Stimulated activated CD4-positive, alpha-beta T cell treated with anti-CD3 and anti-CD28 coated beads, Interleukin-1b, Interleukin-23, amount 100 ng/mL, for 4 hours (primary cell): ENCODE data around the gene TECTA.
A peak's percentile ranks its signal among the peaks of the same experiment; 100 is the strongest.
"Not testable (repeated sequence)": the region's sequence is repeated elsewhere in the genome, so short reads cannot be mapped to it uniquely, and the experiment has no call there.

Experiments used
- DNase-seq, 2 donors: peaks; one replicate each; pipeline ENCODE4 v3.0.0-alpha.2; 2020; ENCODE audit warnings: low read depth in 2 of 2

TECTA gene

DNA sequence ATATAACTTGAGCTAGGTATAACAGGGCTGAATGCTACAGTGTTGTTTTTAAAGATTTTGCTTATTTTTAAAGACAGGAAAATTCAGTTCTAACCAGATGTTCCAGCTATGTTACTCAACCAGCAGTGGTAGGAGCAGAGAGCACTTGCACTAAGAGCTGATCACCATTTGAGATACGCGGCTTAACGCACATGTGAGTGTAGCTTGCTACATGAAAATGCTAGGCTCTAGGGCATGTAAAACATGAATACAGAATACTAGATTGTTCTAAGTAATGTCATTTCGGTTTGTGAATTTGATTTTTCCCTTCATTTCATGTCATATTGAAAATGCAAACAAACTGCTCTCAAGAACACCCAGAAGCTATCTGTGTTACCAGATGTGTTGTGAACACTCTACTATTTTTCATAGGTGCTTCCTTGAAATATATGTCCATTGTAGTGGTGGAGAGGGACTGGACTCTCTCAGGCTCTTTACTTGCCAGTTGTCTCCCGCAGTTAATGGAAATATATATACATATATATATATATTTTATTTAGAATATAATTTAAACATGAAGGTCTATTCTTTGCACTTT lies 10.8 kb upstream of the TECTA start:
- no peak for DNase-seq

DNA sequence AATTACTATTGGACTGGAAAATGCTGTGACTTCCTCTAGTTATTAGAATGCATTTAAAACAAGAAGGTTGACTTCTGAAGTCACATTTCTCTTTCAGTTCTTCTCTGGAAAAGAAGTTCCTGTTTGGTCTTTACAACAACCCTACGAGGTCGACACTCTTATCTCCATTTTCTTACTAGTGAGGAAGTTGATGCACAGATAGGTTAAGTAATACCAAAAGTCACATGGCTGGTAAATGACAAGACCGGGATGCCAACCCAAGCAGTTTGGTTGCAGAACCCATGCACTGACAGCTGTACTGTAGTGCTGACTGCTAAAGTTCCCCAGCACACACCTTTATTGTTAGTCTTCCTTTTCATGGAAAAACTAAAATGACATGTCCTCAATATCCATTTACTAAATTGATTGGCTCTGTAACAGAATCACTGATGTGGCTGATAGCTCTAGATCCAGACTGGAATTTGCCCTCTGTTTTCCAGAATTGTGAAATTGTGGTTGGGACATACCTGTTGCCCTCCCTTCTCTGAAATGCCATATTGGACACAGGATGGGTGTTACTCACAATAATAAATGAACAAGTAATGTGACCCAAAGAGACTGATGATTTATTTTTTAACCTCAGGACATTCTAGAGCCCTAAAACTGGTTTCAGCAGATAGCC lies 9.4 kb upstream of the TECTA start:
- no peak for DNase-seq

DNA sequence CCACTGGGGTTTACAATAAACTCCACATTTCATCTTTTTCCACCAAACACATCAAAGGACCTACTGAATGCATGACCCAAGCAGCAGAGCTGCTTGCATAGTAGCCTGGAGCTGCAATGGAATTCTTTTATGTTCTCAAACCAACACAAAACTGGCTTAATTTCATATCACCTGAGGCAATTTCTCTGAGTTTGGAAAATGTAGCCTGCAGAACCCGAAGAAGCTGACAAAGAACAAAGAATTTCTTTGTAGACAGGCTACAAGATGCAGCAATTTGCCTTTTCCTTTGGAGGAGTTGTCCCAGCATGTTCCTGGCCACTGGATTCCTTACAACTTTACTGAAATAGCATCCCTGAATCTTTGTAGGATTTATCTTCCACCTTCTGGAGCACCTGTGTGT lies 5.5 kb upstream of the TECTA start:
- DNase-seq = no peak

DNA sequence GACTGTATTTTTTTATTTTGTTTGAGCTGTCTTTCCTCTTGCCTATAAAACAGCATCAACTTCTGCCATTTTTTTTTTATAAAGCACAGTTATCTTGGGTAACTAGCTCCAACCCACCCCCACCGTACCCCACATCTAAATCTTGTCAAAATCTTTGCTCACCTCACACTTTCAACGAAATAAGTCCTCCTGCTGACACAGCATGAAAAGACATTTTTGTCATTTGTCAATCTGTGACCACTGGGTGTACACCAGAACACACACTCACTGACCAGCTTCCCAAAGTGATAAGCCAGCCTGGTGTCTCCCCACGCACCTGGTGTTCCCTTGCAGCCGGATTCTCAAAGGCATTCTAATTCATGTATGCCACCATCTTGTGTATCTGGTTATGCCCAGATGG lies 1.7 kb upstream of the TECTA start:
- DNase-seq = no peak

DNA sequence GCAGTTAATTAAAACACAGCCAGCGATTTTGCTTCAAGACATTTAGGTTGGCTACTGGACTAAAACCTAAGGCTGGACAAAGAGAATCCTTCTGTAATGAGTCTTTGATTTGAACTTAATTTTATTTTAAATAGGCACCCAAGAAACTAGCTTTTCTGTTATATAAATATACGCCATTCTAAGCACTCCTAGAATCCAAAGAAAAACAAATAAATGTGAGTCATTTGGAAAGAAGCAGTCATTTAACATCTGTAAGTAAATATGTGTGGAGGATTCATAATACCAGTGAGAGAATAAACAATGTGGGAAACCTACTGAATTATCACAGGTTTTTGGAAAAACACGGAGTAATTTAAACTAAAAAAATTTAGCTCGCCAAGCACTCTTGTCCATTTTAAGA lies 1.2 kb upstream of the TECTA start:
- DNase-seq = no peak

DNA sequence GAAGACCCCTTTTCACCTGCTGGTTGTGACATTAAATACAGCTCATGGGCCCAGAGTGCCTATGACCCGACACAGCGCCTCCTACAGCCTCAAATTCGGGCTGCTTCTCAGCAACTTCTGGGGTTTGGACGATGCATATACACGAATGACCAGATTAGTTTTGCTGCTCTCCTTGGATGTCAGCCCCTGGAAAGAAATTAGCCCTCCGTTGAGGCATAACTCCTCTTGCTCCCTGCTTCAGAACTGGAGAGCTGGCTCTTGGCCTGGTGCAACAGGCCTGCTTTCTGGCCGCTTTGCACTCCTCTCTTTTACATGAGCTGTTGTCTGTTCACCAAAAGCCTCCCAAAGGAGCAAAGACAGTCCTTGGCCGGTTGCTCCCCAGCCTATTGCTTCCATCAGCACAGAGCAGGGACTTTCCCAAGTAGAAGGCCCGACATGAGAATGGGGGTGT lies 3.3 kb downstream of the TECTA start:
- DNase-seq = no peak

DNA sequence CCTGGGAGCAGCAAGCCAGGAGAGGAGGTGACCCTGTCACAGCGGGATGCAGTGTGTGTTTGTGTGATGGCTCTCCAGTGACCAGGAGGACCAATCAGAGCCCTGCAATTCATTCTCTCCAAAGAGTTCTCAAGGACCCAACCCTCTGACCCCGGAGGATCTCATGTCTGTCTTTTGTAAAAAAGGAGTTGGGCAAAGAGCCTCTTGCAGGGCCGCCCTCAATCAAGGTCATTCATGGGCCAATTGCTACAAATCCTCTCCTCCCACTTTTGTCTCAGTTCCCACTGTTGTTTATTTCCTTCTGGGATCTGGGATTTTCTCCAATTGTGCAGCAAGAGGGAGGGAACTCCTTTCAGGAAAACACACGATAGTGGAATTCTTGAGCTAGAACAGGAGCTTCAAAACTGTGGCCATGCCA lies 4.0 kb downstream of the TECTA start:
- DNase-seq = no peak

DNA sequence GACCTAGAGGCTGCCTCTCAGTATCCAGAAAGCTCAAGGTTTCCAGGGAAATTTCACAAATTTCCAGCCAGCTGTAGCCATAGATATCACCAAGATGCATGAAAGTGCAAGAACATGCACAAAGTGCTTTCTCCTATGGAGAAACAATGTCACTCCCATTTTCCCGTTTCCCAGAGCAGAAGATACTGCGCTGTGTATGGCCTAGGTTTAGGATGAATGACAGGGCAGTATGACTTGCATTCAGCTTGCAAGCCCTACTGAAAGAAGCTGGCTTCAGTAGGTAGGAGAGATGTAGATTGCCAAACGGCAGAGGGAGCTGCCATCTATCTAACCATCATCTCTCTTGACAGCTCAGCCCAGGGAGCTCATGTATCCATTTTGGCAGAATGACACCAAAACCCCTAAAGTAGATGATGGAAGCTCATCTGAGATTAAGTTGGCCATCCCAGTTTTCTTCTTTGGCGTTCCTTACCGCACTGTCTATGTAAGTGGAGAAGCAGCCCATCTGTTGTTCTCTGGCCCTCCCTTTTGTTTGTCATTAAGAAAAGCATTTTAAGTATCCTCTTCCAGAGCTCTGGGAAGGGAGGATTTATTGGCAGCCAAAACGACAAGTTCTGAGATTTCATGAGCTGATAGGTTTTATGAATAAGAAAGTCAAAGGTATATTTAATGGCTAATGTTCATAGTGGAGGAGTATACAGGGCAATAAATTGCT lies 4.6 kb downstream of the TECTA start:
- no peak for DNase-seq

DNA sequence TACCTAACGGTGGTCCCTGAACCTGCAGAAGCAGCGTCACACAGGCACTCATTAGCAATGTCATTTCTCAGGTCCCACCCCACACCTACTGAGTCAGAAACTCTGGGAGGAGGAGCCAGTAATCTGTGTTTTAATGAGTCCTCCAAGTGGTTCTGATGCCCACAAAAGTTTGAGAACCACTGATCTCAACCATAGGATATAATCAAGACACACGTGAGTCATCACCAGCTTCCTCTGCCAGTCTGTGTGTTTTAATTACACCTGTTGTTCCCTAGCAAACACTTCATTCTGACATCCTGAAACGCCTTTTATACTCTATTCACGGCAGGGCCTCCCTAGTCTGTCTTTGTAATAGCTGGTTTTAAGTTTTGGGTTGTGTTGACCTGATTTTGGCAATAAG lies 5.8 kb downstream of the TECTA start:
- no peak for DNase-seq

DNA sequence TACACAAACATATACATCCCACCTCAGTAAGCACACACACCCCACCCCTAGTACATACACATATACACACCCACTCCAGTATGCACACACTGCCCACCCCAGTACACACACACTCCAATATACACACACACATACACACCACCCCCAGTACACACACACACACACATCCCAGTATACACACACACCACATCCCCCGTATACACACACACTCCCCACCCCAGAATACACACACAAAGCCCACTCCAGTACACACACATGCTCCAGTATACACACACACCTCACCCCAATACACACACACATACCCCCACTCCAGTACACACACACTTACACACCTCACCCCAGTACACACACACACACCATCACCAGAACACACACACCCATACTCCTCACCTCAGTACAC lies 7.4 kb downstream of the TECTA start:
- DNase-seq = no peak

DNA sequence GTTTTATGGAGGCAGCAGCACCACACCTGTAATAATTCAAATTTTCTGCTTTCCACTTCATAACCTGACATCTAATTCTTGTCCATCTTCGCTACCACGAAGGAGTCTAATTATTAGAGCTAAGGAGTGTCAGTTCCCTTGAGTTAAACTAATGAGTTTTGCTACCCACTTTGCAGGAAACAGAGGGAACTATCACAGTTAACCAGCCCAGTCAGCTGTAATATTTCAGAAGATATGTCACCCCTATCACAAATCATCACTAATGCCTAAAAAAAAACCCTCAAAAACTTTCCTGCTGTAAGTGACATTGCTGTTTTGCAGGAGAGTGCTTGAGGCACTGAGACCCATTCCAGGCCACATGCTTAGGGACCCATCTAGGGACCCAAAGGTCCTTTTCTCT lies 8.4 kb downstream of the TECTA start:
- no peak for DNase-seq

DNA sequence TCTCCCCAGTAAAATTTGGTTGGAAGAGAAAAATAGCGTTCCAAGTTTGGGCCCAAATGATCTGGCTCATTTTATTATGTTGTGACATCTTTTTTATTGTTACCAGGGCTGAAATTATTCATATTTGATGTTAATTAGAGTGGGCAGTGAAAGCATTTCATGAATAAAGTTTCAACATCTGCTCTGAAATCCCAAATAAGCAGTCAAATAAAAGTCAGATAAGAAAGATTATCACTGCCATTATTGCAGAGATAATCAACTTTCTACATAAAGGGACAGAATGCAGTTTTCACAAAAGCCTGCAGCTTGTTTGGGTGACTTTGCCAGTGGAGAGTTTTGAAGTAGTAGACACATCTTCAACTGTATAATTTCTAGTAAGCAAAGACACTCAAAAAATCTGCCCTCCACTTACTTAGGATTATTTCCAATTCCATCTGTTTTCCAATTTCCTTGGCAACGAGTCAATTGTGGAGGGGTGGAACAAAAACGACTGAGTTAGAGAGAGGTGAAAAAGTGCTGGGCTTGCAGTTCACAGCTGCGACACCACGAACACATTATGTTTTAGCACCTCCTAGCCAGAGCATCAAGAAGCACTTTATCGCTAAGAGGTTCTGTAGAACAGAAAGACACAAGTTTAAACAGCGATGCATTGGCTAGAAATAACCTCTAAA lies 9.0 kb downstream of the TECTA start:
- no peak for DNase-seq

DNA sequence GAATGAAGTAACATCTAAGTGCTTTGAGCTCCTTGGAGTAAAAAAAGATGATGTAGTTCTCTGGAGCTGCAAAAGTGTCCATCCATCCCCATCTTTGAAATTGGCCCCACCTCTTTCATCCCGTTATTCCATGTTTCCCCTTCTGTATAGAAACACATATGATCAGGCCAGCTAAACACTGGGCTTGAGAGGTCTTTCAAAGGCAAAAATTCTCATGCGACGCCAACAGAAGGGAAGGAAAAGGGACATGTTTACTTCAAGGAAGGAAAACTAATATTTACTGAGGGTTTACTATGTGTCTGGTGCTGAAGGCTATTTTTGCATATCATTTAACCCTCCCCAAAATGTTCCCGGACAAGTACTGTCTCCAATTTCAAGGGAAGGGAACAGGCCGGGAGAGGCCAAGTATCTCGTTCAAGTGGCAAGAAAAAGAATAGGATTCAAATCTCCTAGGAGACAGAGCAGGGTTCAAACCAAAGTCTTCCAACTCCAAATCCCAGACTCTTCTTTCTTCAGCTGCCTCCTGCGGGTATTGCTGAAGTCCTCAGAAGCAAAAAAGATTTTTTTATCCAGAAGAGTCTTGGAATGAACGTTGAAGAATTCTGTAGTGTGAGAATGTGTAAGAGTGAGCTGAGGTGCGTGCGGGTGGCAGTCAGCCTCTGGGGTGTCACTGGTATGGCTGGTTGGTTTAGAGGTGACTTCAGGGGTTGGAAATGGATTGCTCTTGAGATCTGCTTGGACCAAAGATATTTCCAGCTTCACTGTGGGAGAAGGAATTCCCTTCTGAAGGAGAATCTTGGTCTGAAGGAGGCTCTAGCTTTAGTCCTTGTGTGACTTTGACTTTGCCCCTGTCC lies 10.1 kb downstream of the TECTA start:
- DNase-seq = no peak

DNA sequence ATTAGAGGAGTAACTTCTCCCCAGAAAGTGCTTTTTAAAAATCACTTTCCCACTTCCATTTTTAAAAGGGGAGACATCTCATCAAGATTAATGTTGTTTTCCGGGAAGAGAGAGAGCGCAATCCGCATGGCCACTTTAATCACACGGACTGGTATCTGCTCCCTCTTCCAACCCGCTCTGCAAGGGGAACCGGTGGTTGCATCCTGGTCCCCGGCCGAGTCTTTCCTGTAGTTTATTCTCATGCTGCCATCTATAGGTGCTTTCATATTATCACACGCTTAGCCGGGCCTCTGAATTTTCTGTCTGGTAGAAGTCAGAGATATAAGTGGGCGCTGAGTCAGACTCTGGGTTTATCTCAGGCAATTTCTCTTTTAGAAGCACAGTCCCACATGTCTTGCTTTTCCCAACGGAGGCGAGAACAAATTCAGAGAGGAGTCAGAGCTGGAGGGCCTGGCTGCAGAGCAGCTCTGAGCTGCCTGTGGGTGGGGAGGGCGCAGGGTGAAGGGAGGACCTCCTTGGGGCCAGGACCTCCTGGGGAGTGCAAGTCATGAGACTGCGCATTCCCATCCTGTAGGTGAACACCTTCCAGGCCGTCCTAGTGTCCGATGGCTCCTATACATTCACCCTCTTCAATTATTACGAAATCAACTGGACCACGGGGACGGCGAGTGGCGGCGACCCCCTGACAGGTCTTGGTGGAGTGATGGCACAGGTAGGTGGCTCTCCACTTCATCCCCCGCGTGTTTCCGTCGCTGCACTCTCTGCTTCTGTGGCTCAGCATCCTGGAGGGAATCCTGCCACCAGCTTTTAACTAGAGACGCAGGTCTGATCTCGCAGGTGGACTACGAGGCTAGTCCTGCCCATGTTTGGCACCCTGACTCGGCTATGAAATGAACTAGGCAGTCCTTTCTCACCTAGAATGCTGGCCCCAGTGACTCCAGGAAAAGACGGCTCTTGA lies 11.7 kb downstream of the TECTA start:
- peak; percentile 3 to 6 for DNase-seq

DNA sequence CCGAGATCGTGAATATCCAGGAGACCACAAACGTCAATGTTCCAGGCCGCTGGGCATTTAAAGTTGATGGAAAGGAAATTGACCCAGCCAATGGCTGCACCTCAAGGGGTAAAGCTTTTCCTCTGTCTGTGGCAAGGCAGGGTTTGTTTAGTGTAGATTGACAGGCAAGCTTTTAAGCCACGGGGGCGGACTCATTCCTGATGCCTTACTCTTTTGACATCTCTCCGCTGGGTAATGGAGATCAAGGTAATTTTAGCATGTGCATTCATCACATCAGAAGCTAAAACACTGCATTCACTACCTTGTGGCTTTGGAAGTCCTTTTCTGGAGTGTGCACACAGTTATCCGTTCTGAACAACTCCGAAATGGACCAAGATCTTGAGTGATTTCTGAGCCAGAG lies 12.6 kb downstream of the TECTA start:
- DNase-seq = no peak

DNA sequence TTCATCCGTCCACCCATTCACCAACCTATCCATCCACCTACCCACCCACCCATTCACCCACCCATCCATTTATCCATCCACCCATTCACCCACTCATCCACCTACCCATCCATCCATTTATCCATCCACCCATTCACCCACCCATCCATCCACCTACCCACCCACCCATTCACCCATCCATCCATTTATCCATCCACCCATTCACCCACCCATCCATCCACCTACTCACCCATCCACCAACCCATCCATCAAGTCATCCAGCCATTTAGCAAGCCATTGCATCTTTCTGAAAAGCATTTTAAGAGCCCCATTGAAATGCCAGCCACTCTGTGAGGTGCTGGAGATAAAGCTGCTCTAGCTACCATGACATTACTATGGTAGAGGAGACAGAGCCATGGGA lies 14.0 kb downstream of the TECTA start:
- not testable (repeated sequence) for DNase-seq

DNA sequence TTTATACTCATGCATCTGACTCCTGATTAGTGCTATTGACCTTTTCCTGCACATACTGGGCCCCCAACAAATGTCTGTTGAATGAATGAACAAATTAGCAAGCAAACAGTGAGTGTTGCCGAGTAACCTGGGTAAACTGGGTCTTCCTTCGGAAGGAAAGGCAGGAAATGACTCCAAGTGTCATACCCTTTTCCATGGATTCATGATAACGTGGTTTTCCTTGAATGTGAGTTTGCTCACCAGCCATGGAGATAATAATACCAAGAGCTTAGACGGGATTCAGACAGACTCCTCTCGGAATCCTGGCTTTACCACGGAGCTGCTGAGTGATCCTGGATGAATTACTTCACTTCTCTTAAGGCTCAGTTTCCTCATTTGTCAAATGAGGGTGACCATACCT lies 16.7 kb downstream of the TECTA start:
- no peak for DNase-seq

DNA sequence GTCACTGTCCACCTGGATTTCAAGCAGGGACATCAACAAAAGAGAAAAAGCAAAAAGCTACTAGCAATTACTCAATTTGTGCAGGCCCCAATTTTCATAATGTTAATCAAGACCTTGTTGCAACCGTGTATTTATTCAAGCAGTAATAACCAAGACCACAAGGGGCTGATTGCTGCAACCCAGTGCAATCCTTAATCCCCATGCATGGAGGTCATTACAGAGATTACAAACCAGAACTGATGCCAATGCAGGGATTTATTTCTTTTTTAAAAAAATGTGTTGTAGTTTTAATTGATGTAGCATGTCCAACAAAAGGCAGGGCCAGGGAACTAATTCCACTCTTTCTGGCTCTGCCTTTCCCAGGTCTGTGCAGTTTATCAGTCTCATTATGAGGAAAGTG lies 18.4 kb downstream of the TECTA start:
- no peak for DNase-seq

DNA sequence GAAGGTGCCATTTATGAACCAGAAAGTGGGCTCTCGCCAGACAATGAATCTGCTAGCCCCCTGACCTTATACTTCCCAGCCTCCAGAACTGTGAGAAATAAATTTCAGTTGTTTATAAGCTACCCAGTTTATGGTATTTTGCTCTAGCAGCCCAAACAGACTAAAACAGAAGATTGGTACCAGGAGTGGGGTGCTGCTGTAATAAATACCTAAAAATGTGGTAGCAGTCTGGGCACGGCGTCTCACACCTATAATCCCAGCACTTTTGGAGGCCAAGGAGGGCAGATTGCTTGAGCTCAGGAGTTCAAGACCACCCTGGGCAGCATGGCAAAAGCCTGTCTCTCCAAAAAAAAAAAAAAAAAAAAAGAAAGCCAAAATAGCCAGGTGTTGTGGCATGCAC lies 21.3 kb downstream of the TECTA start:
- DNase-seq = no peak

DNA sequence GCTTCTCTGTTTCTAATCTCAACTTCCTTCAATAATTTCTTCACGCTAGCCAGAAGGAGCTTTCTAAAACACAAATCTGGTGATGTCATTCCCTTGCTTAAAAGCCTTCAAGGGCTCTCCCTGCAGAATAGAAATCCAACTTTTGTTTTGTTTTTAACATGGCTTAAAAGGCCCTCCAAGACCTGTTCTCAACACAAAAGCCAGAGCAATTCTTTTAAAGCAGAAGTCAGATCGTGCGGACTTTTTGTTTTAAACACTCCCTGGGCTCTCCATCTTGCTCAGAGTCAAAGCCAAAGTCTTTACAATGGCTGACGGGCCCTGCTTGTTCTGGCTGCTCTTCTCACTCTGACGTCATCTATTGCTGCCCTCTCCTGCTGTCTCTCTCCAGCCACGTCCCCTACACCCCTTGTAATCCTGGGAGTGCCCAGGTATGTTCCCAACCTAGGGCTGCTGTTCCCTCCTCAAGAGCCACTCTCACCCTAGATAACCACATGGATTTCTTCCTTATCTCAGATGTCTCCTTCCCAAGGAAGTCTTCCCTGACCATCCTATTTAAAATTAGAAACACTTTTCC lies 22.5 kb downstream of the TECTA start:
- no peak for DNase-seq
